CD4-positive, alpha-beta T cell (primary cell): ENCODE data around the gene WWC2. TPM values are rescaled to one million over a fixed set of nuclear protein-coding genes. Genes with fewer than 3 reads are reported as not detected.

Experiments used
- ATAC-seq: fragments of 200-7000 bp; cut with Tn5 transposase; one replicate; pipeline ENCODE4 v1.10.0; 2022; ENCODE audit warnings: mild to moderate bottlenecking; ENCODE audit not compliant: poor library complexity
- CTCF ChIA-PET: fragments of 350-600 bp; sonication (Branson Sonifier 250); formaldehyde crosslinking; loops from one replicate; lab custom pipeline; 2021; ENCODE audit warnings: antibody characterized with exemption, inconsistent platforms; lab: Charles Lee
- POLR2A ChIA-PET: fragments of 350-600 bp; sonication (Branson Sonifier 250); formaldehyde crosslinking; loops from one replicate; lab custom pipeline; 2021; ENCODE audit warnings: antibody characterized with exemption, inconsistent platforms; lab: Charles Lee
- DNase-seq, 14 experiments: peaks; one replicate each; pipeline ENCODE4 v3.0.0-alpha.2; 2013 to 2020; ENCODE audit warnings: mixed read lengths in 2 of 14
- H3K27ac ChIP-seq, 2 donors: one replicate each; pipeline versions ENCODE4 v1.5.1 to v1.7.0; 2013; ENCODE audit warnings: low read length in 2 of 2, low read depth in 1 of 2, mild to moderate bottlenecking in 1 of 2
- H3K27me3 ChIP-seq, 2 experiments: 1 replicate in 1 of 2; 2 replicates in 1 of 2; pipeline versions ENCODE4 v1.6.1 to v1.7.0; 2013; ENCODE audit warnings: low read length in 2 of 2, control low read depth in 1 of 2, mild to moderate bottlenecking in 1 of 2, moderate library complexity in 1 of 2; ENCODE audit not compliant: insufficient read depth in 2 of 2, control insufficient read depth in 1 of 2
- H3K36me3 ChIP-seq: one replicate; pipeline ENCODE4 v1.6.1; 2013; ENCODE audit warnings: low read length, control low read depth; ENCODE audit not compliant: insufficient read depth
- H3K4me1 ChIP-seq: one replicate; pipeline ENCODE4 v1.6.1; 2013; ENCODE audit warnings: low read length, control low read depth; ENCODE audit not compliant: insufficient read depth
- H3K4me3 ChIP-seq: one replicate; pipeline ENCODE4 v1.5.1; 2013; ENCODE audit warnings: mild to moderate bottlenecking, low read length, moderate library complexity
- H3K9me3 ChIP-seq, 2 experiments: 1 replicate in 1 of 2; 2 replicates in 1 of 2; pipeline versions ENCODE4 v1.6.1 to v1.7.0; 2013; ENCODE audit warnings: low read length in 2 of 2, mild to moderate bottlenecking in 2 of 2, control low read depth in 1 of 2, moderate library complexity in 1 of 2; ENCODE audit not compliant: control insufficient read depth in 1 of 2, insufficient read depth in 1 of 2
- H3K27ac Mint-ChIP-seq: one replicate; pipeline ENCODE4 v1.8.0; 2020; ENCODE audit warnings: mixed read lengths
- H3K27me3 Mint-ChIP-seq: one replicate; pipeline ENCODE4 v1.8.0; 2021; ENCODE audit warnings: mixed read lengths
- H3K36me3 Mint-ChIP-seq: one replicate; pipeline ENCODE4 v1.8.0; 2021; ENCODE audit warnings: low read depth, mixed read lengths
- H3K4me1 Mint-ChIP-seq: one replicate; pipeline ENCODE4 v1.8.0; 2021; ENCODE audit warnings: low read depth, mixed read lengths
- H3K4me3 Mint-ChIP-seq: one replicate; pipeline ENCODE4 v1.8.0; 2020; ENCODE audit warnings: mild to moderate bottlenecking, mixed read lengths
- H3K9me3 Mint-ChIP-seq: one replicate; pipeline ENCODE4 v1.8.0; 2020; ENCODE audit warnings: mixed read lengths
- CTCF ChIP-seq: fragments of 200-600 bp; IDR thresholded peaks from one replicate; pipeline ENCODE4 v1.8.0; 2022; ENCODE audit warnings: antibody characterized with exemption, mild to moderate bottlenecking
- intact Hi-C, 2 experiments: fragments of 100-400 bp; cut with DNase I in 1 of 2; cut with micrococcal nuclease in 1 of 2; formaldehyde crosslinking; loops; one replicate each; pipeline versions ENCODE4 v1.15.1 to v1.9.0; 2023 to 2025; cut with DNase I, micrococcal nuclease
- total RNA-seq, 174 experiments: library from RNA in 2 of 174; stranded (reverse) in 2 of 174; gene quantifications; one replicate each; pipeline ENCODE4 v1.2.3 and lab custom pipeline; 2021 to 2026

Gene WWC2
- total RNA-seq, 2 experiments from 2014 or later, result 4.1 to 4.9 TPM

GRCh38 chr4:183163135-183163534 lies 64.1 kb downstream of the WWC2 start:
- TF ChIP-seq CTCF, result no peak
- Histone ChIP-seq H3K36me3 (no peaks in the 10 kb centered on the region), H3K4me1 (no peaks in the 10 kb centered on the region), H3K9me3 (no peaks in the 10 kb centered on the region), H3K27me3 (no peaks in the 10 kb centered on the region), H3K27ac (no peak overlapping the region), H3K4me3 (no peak overlapping the region)
- Mint-ChIP-seq H3K4me3 (no peak overlapping the region), H3K9me3 (no peaks in the 10 kb centered on the region), H3K4me1 (peaks cover 10% of the 10 kb centered on the region), H3K27me3 (no peaks in the 10 kb centered on the region), H3K36me3 (no peaks in the 10 kb centered on the region), H3K27ac (no peak overlapping the region)
- DNase-seq, result no peak
- ATAC-seq, result no peak
- ChIA-PET CTCF (no interaction called here), POLR2A (no interaction called here)
- intact Hi-C loops, result no loop called here

GRCh38 chr4:183164963-183165362 lies 65.9 kb downstream of the WWC2 start:
- CTCF ChIA-PET, result no interaction called here
- H3K4me1 Mint-ChIP-seq, result peaks cover 10% of the 10 kb centered on the region
- no peak overlapping the region for H3K4me3 Mint-ChIP-seq
- H3K9me3 Mint-ChIP-seq, result no peaks in the 10 kb centered on the region
- H3K27me3 ChIP-seq, result no peaks in the 10 kb centered on the region
- no peak for TF ChIP-seq CTCF
- H3K27me3 Mint-ChIP-seq, result no peaks in the 10 kb centered on the region
- POLR2A ChIA-PET, result no interaction called here
- no peaks in the 10 kb centered on the region for H3K36me3 ChIP-seq
- intact Hi-C loops, result no loop called here
- no peak overlapping the region for H3K27ac ChIP-seq
- no peak overlapping the region for H3K4me3 ChIP-seq
- no peaks in the 10 kb centered on the region for H3K36me3 Mint-ChIP-seq
- DNase-seq (no peak), ATAC-seq (no peak)
- H3K27ac Mint-ChIP-seq, result no peak overlapping the region
- no peaks in the 10 kb centered on the region for H3K9me3 ChIP-seq
- no peaks in the 10 kb centered on the region for H3K4me1 ChIP-seq

- H3K9me3 ChIP-seq, result no peaks in the 10 kb centered on the region
- Mint-ChIP-seq H3K27ac (no peak overlapping the region), H3K27me3 (no peaks in the 10 kb centered on the region), H3K9me3 (no peaks in the 10 kb centered on the region), H3K4me3 (no peak overlapping the region), H3K36me3 (no peaks in the 10 kb centered on the region), H3K4me1 (peaks cover 10% of the 10 kb centered on the region)
- H3K36me3 ChIP-seq, result no peaks in the 10 kb centered on the region
- no peak for TF ChIP-seq CTCF
- no peaks in the 10 kb centered on the region for H3K4me1 ChIP-seq
- no peak overlapping the region for H3K4me3 ChIP-seq
- ATAC-seq (no peak), DNase-seq (no peak)
- H3K27ac ChIP-seq, result no peak overlapping the region
- H3K27me3 ChIP-seq, result no peaks in the 10 kb centered on the region
- intact Hi-C loops, result no loop called here
- POLR2A ChIA-PET, result no interaction called here
- CTCF ChIA-PET, result no interaction called here
These were observed 66.3 kb downstream of the WWC2 start for GRCh38 chr4:183165376-183165775.
